ELR (cell line): ENCODE measurements around the gene PSMG3.

Source experiments
- DNase-seq: peaks from one replicate; pipeline ENCODE4 v3.0.0-alpha.2; 2015; ENCODE audit warnings: low read depth

PSMG3 gene

DNA sequence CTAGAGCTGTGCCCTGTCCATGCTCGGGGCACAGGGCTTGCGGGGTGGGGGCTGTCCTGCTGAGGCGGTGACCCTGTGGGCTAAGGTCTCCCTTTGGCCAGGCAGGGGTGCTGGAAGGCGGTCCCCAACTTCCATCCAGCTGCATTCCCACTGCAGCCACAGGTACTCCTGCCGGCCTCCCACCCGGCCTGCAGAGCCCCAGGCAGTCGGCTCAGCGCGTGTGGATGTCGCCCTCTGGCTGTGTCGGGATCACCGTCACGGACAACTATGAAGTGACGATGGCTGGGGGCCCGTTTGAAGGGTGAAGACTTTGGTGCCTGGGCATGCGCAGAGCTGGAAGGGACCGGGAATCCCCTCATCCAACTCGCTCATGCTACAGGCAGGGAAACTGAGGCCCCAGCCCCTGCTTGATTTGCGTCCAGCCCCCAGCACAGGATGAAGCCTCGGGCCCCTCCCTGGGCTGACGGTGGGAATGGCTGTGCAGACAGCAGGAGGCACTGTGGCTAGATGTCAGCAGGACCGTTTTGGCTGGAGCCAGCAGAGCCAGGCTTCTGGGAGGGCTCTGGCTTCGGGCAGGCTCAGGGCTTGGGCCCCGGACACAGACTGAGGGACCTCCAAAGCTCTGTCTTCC is 11.5 kb downstream of the PSMG3 start:
- peak; percentile 49 for DNase-seq

DNA sequence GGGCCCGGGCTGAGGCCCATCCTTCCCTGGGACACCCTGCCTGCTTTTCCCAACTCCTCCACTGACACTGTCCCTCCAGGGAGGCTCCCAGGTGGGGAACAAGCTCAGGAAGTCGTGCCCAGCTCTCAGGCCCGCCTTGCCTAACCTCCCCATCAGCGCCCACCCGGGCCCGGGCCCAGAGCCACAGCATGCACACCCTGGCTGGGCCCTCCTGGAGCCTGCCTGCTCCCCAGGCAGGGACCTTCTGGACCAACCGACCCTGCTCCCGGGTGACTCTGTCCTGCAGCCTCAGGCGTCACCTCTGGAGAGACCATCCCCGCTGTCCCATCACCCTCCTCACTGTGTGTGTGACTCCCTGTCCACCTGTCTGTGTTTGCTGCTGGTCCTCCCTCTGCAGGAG is 12.1 kb downstream of the PSMG3 start:
- DNase-seq, result no peak

DNA sequence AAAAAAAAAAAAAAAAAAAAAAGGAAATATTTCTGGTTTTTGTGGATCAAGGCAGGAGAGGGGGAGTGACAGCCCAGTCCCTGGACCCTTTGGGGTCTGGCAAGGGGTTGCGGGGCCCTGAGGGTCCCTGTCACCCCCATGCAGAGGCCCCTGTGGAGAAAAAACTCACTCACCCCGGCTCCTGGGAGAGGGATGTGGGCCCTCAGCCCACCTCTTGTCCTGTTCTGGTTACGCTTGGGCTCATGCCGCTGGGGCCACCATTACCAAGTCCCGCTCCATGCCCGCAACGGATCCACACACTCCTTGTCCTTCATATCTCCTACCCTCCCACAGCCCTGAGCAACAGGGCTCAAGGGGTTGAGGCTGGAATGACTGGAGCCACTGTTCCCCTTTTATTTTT is 12.8 kb downstream of the PSMG3 start:
- no peak for DNase-seq

DNA sequence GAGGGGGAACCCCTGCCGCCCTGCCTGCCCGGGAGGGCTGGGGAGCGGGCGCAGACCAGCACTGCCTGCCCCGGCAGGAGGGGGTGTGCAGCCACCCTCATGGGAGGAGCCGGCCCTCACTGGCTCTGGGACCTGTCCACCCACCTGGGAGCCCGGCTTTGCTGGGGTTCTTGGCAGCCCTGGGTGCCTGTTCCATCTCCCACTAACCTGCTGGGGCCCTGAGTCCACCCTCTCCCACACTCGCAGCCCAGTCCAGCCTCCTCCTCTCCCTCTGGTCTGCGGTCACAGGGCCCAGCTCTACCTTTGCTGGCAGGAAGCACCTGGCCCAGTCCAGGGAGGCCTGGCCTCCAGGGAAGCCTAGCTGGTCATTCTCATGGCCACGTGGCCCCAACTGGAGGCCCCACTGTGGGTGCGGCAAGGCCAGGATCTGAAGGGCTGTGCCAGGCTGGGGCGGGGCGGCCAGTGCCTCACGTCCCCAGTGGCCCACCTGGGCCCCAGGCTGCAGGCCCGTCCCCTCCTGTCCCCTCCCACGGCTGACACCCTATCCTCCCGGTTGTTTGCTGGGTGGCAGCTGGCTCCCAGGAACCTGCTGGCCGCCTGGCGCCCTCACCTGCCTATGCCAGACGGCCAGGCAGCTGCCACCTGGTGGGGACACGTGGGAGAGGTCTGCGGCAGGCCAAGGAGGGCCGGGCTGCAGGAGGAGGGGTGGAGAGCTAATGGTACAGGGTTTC is 13.9 kb downstream of the PSMG3 start, which contains the start of gene TMEM184A:
TSS of gene TMEM184A (minus strand) at position 393 of the 731 bp plus-strand sequence. CDS start 721 bp downstream, outside the sequence.
- DNase-seq, result peak; percentile 45

DNA sequence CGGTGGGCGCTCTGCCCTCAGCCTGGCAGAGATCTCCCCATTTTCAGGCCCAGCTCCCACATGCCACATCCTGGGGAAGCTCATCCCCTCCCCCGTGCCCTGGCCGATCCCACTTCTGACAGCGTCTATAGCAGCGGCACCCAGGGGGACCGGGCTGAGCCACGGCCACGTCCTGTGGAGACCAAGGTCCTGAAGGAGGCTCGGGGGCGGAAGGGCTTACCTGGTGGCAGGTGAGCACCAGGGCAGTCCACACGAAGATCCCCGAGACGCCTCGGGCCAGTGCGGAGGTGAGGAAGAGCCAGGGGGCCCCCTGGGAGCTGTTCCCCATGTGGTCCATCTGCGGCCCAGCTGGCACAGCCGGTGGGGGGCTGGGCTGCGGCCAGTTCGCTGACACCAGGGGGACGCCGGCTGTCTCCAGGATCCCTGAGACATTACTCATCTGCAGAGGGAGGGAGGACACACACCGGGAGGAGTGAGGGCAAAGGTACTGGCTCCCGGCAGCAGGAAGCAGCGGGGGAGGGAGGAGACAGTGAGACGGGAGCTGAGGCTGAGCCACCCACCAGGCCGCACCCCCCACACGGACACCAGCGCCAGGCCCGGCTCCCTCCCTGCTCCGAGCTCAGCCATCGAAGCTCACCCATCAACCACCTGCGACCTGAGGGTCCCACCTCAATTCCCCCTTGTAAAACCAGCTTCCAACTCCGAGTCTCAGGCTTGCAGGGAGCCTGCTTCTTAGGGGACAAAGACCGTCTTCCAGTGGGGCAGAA is 14.6 kb downstream of the PSMG3 start:
- DNase-seq, result peak; percentile 95

DNA sequence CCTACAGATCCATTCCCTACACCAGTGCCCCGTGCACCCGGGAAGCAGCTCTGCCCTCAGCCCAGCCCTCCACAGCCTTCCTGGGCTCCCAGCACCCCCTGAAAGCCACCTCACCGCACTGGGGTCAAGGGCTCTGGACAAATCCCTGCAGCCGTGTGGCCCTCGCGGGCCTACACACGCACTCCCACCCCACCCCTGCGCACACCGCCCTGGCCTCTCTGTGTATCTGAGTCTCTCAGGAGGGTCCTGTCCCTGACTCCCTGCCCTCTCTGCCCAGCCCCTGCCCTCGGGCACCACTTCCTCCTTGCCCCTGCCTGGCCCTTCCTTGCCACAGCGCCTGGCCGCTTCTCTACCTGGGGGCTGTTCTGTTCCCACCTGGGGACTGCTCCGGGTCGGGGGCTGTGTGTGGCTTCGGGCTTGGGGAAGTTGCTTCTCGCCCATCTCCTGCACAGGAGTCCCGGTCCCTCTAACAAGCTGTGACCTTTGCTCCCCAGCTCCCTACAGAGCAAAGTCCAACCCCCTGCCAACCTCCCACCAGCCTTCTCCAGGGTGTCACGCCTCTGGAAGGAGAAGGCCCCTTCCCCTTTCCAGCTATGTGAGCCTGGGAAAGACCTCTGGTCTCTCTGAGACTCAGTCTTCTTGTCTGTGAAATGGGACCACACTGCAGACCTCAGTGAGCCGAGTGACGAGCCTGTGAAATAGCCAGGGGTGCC is 15.3 kb downstream of the PSMG3 start:
- DNase-seq, result no peak

DNA sequence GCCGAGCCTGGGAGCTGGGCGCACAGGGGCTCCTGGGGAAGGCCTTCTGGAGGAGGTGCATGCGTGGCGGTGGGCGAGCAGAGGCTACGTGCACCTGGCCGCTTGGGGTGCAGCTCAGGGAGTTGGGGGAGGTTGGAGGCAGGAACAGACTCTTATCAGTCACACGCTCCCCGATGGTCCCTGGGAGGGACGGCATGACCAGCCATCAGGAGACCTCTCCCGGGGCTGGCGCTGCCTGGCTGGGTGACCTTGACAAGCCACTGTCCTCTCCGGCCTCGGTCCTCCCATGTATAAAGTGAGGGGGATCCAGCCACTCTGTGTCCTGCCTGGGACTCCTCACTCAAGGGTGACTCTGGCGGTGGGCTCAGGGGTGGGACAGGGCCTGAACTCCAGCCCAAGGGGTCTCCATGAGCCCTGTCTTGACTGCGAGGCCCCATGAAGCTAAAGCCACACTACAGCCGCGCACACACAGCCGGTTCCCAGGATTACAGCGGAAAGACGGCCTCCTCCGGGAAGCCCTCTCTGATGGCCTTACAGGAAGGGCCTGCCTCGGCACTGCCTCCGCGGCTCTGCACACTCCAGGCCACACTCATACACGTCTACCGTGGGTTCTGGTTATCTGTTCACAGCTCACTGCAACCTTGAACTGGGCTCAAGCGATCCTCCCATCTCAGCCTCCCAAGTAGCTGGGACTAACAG is 16.2 kb downstream of the PSMG3 start:
- DNase-seq, result no peak

DNA sequence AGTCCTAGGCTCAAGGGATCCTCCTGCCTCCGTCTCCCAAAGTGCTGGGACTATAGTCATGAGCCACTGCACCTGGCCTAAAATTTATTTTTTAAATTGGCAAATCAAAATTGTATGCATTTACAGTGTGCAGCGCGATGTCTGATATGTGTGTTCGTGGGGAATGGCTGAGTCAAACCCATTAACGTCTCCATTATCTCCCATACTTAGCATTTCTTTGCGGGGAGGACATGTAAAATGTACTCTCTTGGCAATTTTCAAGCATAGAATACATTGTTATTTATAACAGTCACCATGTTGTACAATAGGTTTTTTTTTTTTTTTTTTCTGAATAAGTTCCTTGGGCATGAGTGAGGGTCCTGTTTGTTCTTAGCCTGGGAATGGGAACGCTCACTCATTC is 17.6 kb downstream of the PSMG3 start:
- no peak for DNase-seq

DNA sequence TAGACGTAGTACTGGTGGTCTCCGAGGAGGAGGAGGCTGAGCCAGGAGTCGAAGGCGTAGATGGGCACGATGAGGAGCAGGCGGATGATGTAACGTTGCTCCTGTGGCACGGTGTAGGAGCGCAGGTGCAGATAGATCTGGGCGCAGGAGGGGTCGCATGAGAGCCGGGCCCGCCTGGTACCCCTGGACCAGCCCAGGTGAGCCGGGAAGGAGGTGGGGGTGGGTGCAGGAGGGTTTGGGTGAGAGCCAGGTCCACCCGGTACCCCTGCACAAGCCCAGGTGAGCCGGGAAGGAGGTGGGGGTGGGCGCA is 19.0 kb downstream of the PSMG3 start:
- no peak for DNase-seq

DNA sequence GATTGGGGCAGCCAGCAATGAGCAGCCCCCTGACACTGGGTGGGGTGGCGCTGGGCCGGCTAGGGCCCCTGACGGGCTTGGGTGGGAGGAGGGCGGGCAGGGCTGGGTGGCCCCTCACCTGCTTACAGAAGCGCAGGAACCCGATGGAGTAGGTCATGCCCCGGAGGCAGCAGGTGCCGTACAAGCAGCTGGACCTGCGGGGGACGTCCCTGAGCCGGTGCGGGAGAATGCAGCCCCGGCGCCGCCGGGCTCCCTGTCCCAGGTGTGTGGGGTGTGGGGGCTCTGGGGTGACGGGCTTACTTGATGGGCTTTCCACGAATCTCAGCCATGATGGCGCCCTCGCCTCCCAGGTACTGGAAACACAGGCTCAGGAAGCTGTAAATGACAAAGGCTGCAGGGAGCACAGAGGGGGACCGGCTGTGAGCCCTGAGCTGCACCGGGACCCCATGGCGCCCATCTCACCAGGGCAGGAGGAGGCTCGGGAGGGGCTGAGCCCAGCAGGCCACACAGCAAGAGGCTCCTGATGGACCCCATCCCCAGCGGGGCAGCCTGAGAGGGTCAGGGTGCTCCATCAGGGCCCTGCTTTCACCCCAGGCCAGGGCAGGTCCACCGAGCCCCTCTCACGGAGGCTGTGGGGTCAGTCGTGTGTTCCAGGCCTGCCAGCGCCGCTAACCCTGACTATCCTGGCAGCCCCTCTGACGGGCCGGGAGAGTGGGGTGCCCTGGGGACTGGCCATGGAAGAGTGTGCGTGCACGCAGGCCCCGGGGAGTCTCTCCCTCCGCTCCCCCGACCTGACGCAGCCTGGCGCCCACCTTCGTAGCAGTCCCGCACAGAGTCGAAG is 19.6 kb downstream of the PSMG3 start:
- no peak for DNase-seq

DNA sequence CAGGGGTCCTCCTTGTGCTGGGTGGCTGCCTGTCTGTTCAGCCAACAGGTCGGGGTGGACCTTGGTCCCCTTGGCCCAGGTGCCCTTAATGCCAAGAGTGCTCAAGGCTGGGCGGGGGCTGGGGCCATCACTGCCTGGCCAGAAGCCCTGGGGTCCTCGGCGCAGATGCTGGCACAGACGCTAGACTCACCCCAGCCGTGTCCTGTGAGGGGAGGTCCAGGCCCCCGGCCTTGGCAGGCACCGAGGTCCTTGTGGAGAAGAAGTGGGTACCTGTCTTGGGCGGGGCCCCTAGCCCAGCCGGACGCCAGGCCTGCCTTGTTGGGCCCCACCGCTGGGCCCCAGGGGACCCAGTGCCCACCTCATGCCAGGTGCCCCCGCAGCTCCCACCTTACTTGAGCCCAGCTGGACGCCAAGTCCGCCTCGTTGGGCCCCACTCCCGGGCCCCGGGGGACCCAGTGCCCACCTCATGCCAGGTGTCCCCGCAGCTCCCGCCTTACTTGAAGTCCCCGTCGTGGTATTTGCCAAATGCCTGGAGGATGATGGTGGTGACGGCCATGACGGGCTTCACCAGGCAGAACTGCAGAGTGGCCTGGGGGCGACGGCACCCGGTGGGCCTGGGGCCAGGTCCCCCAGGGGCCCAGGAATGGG is 20.4 kb downstream of the PSMG3 start:
- DNase-seq, result no peak

DNA sequence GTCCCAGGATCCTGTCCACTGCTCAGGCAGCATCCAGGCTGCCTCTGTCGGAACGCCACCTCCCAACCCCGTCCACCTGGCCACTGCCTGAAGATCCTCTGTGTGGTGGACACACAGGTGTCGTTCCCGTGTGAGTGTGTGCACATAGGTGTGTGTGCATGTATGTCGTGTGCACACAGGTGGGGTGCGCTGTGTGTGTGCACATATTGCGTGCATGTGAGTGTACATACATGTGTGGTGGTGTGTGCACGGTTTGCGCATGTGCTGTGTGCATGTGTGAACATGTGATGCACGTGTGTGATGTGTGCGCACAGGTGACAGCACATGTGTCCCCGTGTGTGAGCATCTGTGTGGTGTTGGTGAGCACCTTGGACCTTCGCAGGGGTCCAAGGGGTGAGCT is 20.9 kb downstream of the PSMG3 start:
- DNase-seq, result no peak

DNA sequence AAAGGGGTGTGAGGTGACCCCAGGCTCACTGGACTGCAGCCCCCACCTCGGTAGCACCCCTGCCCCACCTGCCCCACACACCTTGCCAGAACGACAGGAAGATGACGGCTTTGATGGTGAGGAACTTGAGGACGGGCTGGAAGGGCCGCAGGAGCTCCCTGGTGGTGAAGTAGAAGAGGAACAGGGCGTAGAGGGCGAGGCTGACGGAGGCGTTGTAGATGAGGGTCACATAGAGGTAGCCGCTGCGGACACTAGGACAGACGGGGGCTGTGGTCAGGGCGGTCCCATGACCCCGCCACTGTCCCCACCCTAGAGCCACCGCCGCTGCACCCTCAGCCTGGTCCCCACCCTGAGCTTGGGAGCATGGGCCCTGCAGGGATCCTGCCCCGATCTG is 21.4 kb downstream of the PSMG3 start:
- peak; percentile 37 for DNase-seq

DNA sequence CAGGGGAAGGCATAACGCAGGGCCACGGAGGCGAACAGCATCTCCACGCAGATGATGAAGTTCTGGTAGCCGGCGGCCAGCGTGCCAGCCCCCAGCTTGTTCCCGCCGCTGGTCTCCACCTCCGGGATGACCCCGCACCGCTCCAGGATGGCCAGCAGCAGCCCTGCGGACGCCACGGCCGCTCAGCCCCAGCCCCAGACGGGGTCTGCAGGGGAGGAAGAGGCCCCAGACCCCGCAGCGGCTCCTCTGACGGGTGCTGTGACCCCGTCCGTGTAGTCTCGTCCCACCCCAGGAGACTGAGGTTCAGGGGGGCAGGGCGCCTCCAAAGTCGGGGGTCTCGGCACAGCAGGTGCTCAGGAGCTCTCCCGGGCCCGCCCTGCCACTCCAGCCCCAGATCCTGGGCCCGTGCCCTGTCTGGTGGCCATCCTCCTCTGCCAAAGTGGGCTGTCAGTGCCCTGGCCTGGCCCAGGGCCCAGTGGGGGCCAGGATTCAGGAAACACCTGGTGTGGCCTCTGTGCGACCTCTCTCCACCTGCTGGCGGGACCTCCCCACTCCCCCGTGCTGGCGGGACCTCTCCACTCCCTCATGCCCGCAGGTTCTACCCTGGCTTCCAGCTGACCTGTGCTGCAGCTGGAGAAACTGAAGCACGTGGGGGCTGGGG is 21.9 kb downstream of the PSMG3 start:
- no peak for DNase-seq

DNA sequence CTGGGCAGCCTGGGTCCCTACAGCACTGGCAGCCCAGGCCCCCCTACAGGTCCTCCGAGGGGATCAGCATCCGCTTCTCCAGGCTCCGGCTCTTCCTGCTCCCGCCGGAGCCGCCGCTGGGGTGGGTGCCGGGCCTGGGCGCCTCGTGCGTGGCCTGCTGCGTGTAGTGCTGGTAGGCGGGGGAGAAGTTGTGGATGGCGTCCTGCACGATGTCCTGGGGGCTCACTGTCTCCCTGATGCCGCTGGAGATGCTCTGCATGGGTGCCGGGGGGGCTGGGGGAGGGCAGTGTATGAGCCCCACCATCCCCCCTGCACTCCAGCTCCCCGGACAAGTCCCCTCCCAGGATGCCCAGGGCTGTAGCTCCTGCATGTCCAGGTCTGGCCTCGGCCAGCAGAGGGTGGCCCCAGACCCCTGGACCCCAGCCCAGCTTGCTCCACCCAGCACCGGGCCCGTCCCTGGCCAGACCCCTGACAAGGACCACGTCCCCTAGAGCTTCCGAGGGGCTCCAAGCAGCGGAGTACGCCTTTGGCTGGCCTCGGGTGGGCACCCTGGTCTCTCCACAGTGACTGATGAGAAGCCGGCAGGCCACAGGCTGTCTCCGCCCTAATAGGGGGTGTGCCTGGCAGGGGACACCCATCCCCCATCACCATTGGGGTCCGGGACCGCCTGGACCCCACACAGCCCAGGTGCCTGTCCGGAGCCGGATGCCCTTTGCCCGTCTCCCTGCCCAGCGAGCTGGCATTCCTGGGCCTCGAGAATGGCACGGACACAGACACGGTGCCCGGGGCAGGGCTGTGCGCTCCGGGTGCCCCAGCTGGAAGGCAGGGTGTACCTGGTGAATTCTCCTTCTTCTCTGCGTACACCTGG is 22.7 kb downstream of the PSMG3 start:
- DNase-seq, result no peak

DNA sequence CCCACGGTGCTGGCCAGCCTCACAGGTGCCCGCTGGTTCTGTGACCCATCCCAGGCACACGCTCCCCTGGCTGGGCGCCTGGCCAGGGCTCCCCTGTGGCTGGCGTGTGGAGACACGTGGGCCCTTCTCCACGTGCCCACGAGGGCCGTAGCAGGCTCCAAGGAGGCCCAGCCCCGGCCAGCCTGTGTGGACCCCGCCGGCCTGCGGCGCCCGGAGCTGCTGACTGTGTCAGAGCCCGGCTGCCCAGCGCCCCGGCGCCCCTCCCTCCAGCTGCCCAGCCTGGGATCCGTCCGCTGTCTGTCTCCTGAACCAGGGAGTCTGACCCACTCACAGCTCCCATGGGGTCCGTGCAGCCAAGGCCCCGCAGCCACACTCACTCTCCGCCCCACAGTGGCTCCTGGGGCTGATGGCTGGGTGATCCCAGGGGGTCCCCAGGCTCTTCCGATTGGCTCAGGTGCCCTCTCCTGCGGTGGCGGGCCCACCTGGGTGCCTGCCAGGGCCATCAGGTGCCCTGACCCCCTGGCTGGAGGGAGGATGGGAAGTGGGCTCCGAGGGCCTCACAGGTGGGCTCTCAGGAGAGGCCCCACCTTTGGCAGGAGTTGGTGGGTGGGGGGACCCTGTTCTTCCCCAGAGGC is 23.4 kb downstream of the PSMG3 start:
- no peak for DNase-seq

DNA sequence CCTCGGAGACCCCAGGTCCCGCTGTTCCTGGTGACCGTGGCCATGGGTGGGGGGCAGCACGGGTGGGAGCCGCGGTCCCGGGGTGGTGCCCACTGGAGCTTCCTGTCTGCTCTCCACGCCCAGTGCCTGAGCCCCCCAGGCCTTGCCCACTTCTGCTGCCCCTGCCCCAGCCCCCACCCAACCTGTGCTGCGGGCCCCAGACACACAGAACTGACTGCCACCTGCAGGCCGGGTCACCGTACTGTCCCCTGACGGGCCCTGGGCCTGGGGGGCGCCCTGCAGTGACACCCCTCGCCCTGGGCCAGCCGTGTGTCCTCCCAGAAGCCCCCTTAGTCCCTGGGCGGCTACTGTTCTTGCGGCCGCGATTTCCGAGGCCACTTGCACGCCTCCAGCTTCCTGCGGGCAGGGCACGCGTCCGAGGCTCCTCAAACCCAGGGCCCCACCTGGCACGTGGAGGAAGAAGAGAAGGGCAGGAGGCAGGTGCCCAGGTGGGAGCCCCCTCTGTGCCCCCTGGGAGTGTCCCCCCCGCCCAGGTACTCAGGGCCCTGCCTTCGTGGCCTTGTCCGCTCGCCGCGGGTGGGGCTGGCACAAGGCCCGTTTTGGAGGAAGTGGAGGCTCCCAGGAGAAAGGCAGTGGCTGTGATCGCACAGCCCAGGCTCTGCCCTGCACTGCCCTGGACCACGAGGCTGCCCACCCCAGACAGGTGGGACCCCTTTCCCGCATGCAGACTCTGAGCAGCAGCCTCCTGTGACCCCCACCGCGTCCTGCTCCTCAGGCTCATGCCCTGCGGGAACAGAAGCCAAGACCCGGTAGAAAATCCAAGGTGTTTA is 24.2 kb downstream of the PSMG3 start:
- no peak for DNase-seq
